Kidney glomerular epithelial cell (primary cell): Measurements from ENCODE around the gene CUX1.
"Not testable (repeated sequence)": the region's sequence is repeated elsewhere in the genome, so short reads cannot be mapped to it uniquely, and the experiment has no call there.

Experiments
- DNase-seq: peaks from one replicate; lab custom pipeline; 2025; lab: John Stamatoyannopoulos, UW

CUX1 gene

DNA sequence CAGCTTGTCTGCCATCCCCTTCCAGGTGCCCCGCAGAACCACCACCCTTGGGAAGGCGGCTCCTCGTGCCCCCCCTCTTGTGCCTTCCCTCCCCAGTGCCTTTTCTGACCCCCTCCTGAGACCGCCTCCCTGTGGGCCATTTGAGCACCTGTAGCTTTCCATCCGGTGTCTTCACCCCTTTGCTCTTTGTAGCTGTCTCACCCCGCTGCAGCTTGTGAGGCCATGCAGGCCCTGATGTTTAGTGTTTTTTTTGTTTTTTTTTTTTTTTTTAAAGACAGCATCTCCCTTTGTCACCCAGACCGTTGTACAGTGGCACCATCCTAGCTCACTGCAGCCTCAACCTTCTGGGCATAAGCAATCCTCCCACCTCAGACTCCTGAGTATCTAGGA, 52.5 kb downstream of the CUX1 start:
- DNase-seq, result no peak

DNA sequence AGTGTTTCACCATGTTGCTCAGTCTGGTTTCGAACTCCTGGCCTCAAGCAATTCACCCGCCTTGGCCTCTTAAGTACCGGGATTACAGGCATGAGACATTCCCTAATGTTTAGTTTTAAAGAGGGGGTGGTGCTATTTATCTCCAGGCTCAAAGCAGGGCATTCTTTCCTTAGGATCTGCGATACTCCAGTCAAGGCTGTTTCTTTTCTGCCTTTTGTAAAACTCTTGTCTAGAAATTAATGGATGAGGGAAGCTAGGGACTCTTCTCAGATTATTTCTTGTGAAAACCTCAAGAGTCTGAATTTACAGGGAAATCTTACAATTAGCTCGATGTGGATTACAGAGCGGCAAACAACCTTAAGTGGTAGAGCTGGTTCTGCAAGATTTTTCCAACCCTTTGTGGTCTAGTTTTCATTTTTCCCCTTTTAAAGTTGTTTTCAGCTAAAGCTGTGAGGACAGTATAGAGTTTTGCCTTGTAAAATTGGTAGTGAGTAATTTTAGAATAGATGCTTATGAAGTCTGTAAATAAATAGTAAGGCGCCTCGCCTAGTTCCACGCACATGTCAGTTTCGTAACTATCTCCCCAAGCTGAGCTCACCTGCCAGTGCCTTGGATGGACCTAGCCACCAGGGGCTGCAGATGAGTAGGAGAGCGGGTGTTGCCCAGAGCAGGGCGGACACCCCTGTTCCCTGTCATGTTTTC, 53.1 kb downstream of the CUX1 start:
- DNase-seq, result no peak

DNA sequence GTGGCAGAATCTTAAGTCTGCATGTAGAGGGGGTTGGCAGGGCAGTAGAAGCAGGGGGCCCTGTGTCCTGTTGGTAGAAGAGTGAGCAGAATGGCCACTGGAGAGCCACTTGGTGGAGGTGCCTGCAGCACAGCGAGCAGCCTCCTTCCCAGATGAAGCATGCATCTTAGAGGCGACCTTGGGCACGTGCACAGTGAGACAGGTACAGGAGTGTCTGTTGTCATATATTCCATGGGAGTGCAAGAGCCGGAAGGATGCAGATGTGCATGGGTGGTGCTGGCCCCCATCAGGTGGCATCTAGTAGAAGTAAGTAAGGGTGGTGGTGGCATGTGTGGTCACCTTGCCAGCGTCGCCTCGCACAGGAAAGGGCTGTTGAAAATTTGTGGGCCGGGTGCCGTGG, 53.9 kb downstream of the CUX1 start:
- no peak for DNase-seq

DNA sequence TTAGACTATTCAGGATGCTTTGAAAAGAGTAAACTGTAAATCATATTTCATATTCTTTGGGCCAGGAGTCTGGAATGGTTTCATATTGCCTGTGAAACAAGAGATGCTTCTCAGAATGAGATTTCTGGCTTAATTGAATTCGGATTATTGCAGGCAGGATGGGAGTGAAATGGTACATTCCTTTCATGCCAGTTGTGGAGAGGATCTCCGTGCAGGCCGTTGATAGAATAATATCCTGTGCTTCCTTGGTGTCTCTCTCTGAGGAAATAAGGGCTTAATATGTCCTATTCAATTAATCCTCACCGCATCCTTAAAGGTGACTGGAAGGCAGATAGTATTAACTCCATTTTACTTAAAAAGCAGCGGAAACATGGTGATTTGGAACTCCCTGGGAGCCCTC, 56.6 kb downstream of the CUX1 start:
- no peak for DNase-seq

DNA sequence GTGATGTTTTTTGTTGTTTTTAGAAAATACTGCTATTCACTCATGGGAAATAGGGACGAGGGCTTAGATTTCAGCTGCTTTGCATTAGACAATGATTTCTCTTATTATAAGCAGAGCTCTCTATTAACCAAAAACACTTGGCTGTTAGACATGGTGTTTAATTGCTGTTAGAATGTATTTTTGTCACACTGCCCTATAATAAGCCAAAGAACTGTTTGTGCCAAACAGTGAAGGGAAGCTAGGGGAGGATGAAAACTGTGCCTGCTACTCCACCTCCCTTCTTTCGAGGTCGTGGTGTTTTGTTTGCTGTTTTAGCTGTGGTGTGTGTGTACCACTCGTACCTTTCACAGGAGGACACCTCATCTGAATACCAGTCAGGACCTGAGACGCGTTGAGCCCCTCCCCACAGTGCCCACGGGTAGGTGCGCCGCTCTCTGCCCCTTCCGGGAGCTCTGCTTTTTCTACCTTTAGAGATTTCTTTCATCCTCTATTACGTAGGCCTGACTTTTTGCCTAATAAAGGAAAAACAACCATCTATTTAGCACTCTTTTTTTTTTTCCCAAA, 57.9 kb downstream of the CUX1 start:
- no peak for DNase-seq

DNA sequence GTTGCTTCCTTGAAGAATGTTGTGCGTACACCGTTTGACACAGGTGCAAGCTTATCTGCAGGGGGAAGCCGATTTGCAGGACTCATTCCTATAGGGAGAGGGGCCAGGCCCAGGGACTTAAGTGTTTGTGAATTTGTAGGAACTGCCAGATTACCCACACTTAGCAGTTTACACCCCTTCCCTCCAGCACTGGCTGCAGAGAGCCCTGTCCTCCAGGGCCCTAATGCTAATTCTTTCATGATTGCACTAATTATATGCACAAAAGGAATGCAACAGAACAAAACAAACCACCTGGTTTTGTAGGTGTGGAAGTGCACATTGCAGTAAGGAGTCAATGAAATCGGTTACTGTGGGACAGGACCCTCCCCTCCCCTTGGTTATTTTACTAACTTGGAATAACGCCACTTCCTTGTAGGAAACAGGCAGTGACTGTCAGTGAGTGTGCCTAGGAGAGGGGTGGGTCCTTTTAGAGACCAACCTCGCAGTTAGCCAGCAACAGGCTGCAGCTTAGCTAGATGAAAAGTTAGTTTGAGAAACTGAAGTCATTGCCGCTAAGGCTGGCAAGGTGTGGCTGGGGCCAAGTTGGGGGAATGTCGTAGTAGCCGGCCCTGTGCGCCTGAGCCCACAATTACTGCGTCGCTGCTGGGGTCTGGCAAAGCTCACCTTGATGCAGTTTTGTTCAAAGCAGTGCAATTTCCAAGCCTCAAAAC, 60.6 kb downstream of the CUX1 start:
- DNase-seq, result no peak

DNA sequence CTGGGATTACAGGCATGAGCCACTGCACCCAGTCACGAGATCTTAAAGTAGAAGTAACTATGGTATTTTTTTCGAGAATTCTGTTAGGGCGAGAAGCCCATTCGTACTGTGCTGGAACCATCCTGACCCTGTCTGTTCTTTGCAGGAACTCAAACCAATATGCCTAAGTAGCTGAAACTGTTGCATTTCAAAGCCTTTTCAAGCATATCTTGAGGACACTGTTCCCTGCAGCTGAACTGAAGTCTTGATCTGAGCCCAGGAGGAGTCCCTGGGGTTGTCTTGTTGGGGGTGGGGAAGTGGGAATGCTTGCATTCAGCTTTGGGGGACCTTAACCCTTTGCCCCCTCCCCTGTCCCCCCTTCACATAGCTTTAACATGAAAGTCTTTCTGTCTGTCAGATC, 61.5 kb downstream of the CUX1 start:
- no peak for DNase-seq

DNA sequence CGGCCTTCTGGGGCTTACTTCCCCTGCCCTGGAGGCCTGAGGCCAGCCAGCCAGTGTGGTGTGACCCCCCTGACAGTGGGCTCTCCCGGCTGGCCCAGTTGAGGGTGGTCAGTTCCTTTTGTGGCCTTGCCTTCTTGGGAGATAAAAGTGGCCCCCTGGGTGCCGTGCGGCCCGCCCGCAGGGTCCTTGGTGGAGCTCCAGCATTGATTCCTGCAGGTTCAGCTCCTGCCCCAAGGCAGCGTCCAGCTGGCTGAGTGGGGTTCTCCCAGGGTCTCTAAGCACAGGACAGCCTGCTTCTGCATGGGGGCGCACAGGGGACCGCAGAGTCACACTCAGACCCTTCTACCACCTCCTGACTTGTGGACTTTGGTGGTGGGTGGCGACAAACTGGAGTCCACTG, 62.1 kb downstream of the CUX1 start:
- DNase-seq, result no peak

DNA sequence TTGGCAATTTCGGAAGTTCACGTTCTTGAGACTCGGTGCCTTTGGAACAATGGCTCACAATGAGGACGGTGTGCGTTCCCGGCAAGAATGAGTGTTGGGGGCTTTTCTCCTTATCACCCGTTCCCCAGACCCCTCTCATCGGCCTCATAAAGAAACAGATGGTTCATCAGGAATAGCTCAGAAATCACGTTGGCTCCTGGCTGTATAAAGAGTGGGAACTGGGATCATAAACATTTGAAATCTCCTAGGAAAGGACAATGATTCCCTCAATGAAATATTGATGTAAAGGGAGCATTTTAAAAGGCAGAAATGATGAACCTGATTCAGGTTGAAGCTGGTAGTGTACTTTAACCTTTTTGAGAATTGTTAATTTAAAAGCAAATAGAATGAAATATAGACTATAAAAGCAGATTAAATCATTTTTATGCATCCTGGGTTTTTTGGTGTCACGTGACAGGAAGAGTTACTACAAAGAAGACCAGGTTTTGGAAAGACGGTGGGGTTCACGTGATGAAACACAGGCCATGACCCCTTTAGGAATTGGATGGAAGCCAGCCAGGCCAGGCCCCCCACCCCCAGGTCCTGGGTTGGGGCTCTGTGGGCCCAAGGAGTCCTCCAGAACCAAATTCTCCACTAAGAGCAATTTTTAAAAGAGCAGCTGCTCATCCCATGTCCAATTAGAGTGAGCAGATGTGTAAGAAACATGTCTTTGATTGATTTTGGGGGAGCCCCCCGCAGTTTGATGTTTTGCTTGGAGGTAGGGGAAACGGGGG, 63.0 kb downstream of the CUX1 start:
- no peak for DNase-seq

DNA sequence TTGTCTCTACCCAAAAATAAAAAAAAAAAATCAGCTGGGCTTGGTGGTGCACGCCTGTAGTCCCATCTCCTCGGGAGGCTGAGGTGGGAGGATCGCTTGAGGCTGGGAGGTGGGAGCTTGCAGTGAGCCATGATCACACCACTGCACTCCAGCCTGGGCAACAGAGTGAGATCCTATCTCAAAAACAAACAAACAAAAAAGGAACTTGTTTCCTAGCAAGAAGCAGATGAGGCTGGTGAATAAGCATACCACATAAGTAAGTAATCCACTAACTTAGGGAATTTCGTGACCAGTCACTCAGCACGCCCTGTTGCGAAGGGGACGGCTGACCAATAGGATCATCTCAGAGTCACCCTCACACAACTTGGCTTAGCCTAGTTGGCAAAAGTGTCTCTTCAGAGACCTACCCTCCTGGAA, 64.6 kb downstream of the CUX1 start:
- DNase-seq, result peak; percentile 77

DNA sequence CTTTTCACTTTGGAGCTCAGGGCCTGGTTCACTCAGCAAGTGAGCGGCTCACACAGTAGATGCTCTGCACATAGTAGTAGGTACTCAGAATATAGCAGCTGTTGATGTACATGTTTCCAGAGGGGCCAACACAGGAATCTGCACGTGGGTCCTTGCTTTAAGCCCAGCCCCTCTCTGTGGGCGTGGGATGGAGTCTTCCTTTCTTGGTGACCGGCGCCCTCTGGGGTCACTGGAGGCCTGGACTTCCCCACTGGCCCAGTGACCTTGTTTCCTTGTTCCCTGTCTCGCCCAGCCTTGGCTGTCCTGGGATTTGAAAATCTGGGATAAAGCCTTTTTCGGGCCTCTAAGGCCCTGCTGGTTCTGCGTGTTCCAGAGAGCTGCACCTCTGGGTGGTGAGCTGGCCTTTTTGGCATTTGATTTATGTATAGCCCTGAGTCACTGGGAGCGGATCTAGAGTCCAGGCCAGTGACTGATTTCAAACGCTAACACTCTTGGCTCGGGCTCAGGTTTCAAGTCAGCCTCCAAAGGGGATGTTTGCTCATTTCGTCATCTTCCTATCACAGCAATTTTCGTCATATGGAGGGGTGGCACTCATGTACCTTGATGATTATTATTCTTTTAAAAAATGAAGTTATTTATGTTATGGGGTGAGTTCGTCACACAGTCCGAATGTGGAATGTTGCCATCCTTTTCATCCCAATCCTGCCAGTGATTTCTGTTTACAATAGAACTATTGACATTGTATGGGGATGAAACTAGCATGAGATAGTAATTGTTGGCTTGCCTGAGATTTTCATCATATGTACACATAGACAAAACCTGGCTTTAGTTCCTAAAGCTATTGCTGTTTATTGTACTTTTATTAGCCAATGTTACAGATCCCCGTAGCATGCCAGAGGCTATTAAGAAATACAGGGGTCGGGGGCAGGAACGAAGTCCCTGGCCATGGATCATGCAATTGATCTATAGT, 65.5 kb downstream of the CUX1 start:
- peak; percentile 96 for DNase-seq

DNA sequence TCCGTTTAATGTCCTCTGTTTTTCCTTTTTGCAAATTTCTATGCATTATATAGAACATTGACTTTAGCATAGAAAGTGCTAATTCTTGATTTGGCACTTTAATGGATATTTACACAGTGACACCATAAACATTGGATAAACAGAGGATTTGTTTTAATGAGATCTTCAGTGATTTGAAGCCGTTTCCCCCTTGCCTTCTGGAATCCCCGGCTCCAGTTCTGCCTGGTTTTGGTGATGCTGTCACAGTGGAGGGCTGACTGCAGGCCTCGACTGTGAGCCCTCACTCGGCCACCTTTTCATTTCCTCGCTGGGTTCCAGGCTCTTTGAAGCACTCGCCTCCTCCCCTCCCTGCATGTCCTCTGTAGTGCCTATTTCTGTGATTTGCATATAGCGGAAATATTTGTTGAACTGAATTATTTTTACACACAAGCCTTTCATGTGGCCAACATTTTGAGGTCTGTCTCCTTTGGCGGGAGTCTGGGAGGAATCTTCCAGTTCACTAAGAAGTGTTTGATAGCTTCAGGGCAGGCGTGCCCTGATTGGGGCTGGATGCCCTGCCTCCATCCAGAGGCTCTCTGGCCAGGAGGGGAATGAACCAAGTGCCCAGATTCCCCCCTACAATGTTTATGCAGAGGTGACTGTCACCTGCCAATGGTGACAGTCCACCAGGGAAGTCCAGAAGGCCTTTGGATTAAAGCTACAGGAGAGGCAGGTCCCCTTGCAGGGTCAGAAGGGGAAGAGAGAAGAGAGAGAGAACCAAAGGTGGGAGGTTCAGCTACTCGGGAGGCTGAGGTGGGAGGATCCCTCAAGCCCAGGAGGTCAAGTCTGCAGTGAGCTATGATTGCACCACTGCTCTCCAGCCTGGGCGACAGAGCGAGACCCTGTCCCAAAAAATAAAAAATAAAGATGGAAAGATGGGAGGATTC, 67.5 kb downstream of the CUX1 start:
- no peak for DNase-seq

DNA sequence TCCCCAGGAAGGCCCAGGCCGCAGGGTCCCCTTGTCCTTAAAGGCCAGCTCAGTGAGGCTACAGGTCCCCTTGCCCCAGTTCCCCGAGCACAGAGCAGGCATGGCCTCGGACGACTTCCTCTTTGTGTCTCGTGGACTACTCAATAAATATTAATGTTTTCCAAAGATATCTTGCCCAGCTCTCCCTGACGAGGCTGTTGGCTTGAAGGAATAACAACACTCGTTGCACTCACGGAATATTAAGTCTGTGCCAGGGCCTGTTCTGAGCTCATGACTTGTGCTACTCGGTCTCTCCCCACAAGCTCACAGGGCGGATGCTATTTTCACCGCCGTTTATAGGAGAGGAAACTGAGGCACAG, 68.2 kb downstream of the CUX1 start:
- no peak for DNase-seq

DNA sequence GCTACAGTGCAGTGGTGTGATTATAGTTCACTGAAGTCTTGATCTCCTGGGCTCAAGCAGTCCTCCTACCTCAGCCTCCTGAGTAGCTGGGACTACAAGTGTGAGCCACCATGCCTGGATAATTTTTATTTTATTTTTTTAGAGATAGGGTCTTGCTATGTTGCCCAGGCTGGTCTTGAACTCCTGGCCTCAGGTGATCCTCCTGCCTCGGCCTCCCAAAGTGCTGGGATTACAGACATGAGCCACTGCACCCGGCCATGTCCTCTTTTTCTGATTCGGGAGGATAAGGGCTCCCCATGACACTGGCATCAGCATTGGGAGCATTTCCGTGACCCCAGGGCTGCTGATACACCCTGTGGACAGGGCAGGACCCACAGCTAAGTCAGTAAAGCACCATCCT, 69.9 kb downstream of the CUX1 start:
- DNase-seq, result not testable (repeated sequence)

DNA sequence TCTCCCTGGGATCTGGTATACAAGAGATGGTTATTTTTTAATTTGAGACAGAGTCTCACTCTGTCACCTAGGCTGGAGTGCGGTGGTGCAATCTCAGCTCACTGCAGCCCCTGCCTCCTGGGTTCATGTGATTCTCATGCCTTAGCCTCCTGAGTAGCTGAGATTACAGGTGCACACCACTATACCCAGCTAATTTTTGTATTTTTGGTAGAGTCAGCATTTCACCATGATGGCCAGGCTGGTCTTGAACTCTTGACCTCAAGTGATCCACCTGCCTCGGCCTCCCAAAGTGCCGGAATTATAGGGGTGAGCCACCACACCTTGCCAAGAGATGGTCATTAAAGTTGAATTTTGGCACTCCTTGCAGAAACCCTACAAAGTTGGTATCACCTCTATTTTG, 71.1 kb downstream of the CUX1 start:
- not testable (repeated sequence) for DNase-seq

DNA sequence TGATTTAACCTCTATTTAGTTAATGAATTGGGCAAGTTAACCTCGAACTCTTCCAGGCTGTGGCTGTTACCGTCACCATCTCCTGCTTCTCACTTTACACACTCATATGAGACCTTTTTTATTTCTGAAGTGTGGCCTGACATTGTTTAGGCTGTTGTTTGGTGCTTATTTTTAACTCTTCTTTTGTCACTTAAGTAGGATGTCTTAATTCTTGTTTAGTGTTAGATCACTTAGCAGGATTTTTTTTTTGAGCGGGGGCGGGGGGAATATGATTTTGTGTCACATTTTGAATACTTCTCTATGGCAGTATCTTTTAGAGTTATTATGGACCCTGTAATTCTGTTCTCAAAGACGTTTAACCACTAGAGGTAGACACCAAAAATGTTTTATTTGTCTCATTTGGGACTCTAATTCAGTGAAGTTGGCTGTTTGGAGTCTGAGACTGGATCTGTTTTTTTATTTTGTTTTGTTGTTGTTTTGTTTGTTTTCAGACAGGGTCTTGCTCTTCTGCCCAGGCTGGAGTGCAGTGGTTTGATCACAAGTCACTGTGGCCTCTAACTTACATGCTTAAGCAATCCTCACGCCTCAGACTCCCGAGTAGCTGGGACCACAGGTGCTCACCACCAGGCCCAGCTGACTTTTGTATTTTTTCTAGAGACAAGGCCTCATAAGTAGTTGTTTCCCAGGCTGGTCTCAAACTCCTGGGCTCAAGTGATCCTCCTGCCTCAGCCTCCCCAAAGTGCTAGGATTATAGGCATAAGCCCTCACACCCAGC, 73.5 kb downstream of the CUX1 start:
- DNase-seq, result no peak

DNA sequence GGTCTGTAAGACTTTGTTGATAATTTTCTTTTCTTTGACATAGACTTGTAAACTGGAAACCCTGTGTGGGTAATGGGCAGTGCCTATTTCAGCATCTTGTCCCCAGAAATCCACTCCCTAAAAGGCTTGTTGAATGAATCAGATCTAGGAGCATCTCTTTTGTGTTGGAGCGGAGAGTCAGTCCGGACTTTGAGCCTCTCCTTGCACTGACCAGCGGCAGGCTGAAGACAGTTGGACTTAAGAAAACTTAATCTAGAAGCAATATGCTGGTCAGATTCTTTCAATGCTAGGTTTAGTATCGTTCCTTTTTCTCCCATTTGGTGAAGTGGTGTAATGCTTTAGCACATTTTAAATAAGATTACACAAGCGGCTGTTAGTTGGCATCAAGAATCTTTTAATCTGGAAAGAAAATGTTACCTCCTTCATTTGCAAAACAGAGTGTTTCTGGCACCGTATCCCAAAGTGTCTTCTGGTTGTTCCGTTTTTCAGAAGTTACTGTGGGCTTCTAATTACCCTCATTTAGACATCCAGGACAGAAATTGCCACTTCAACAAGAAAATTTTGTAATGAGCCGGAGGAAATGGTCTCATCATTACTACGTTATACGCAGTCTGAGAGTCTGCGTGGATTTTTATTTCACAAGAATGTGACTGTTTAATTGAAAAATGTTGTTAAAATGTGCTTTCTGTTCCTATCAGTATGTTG, 74.7 kb downstream of the CUX1 start:
- no peak for DNase-seq

DNA sequence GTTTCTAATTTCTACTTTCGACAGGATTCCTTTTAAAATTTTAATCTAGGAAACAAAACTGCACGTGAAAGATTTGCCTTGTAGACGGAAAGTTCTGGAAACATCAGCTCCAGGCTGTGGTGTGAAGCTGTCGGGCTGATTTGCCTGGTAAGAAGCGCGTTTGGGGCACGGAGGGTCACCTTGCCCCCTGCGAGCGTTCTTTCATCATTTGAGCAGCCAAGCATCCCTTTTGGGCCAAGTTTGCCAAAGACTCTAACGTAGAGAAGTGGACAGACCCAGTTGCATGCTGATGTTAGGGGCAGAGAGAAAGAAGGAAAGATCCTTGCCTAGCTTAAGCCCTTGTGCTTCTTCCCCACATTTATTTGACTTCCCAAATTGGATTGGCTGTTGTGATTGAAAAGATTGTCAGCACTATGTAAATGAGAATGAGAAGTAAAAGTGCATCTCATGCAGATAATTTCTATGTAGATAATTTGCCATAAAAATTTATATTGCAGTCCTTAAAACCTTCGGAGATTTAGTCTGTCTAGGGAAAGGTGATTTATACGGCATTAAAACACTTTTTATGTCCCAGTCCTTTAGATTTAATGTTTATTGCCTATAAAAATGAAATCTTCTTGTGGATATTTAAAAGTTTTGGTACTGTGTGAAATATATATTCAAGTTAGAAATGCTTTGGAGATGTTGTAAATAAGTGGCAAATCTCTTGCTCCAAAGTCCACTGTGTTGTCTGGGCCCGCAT, 76.1 kb downstream of the CUX1 start:
- DNase-seq, result no peak
